ENCODE measurements around the gene RAD51B. TPM values are rescaled to one million over a fixed set of nuclear protein-coding genes. Genes with fewer than 3 reads are reported as not detected.

The RAD51B gene
- total RNA-seq, 1 experiment from 2014 or later = 8.5 TPM

DNA sequence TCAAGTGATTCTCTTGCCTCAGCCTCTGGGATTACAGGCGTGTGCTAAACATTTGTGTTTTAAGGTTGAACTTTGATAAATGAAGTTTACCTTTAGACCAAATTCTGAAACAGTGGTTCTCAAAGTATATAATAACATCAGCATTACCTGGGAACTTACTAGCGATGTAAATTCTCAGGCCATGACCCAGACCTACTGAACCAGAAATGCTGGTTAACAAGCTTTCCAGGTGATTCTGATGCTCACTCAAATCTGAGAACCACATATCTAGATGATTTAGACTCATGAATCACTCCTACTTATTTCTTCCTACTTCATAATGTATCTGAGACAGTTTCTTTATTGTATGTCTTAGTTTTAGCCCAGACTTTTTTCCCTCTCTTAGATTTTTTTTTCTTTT is 43.6 kb downstream of the RAD51B start:
- ChIA-PET POLR2A (no interaction called here), CTCF (no interaction called here)
- no peak for DNase-seq (ENCODE audit: low read depth, low spot score)
- intact Hi-C loops (cut with micrococcal nuclease; ENCODE audit: unreplicated experiment) (no loop called here), in situ Hi-C loops (cut with HindIII; ENCODE audit: low pct_unique_long_range_greater_than_20kb, low sequenced_read_pairs) (no loop called here)
- no peaks in the 10 kb centered on the region for H3K27me3 ChIP-seq (ENCODE audit: control insufficient read depth, insufficient read depth, low read length)
- BruUV-seq (replicated peaks) = no TSS peak
- ATAC-seq = no peak
- no peaks in the 10 kb centered on the region for H3K9me3 ChIP-seq (ENCODE audit: control insufficient read depth, insufficient read depth, low read depth, low read length)
- H3K27ac ChIP-seq (ENCODE audit: low read length) = no peak overlapping the region
- no peak overlapping the region for H3K4me3 ChIP-seq (ENCODE audit: low read depth in 2 of 2, low read length in 2 of 2)
- no peaks in the 10 kb centered on the region for H3K36me3 ChIP-seq (ENCODE audit: control insufficient read depth, insufficient read depth, low read length)
- no peak for TF ChIP-seq SIN3A (IDR thresholded peaks at IDR 0.05; ENCODE audit: borderline replicate concordance, insufficient read depth, low read depth, low read length)
- TF ChIP-seq POLR2AphosphoS5 (IDR thresholded peaks at IDR 0.05; ENCODE audit: low read depth, low read length) = no peak
- TF ChIP-seq, protein P1, sequence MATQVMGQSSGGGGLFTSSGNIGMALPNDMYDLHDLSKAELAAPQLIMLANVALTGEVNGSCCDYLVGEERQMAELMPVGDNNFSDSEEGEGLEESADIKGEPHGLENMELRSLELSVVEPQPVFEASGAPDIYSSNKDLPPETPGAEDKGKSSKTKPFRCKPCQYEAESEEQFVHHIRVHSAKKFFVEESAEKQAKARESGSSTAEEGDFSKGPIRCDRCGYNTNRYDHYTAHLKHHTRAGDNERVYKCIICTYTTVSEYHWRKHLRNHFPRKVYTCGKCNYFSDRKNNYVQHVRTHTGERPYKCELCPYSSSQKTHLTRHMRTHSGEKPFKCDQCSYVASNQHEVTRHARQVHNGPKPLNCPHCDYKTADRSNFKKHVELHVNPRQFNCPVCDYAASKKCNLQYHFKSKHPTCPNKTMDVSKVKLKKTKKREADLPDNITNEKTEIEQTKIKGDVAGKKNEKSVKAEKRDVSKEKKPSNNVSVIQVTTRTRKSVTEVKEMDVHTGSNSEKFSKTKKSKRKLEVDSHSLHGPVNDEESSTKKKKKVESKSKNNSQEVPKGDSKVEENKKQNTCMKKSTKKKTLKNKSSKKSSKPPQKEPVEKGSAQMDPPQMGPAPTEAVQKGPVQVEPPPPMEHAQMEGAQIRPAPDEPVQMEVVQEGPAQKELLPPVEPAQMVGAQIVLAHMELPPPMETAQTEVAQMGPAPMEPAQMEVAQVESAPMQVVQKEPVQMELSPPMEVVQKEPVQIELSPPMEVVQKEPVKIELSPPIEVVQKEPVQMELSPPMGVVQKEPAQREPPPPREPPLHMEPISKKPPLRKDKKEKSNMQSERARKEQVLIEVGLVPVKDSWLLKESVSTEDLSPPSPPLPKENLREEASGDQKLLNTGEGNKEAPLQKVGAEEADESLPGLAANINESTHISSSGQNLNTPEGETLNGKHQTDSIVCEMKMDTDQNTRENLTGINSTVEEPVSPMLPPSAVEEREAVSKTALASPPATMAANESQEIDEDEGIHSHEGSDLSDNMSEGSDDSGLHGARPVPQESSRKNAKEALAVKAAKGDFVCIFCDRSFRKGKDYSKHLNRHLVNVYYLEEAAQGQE (IDR thresholded peaks at IDR 0.05; ENCODE audit: insufficient read depth in 1 of 2, low read depth in 2 of 2, low read length in 1 of 2) = no peak
- TF ChIP-seq CTCF (IDR thresholded peaks at IDR 0.05) = no peak
- TF ChIP-seq TCF7L2 (IDR thresholded peaks at IDR 0.05; ENCODE audit: low read depth, low read length) = no peak
- no peaks in the 10 kb centered on the region for H3K4me1 ChIP-seq (ENCODE audit: control insufficient read depth, insufficient read depth, low read length)

GRCh38 chr14:67875175-67876006 is 55.8 kb downstream of the RAD51B start:
- in situ Hi-C loops (cut with HindIII; ENCODE audit: low pct_unique_long_range_greater_than_20kb, low sequenced_read_pairs) = no loop called here
- CTCF ChIA-PET = no interaction called here
- no peak for DNase-seq (ENCODE audit: low read depth, low spot score)
- no TSS peak for BruUV-seq (replicated peaks)
- Histone ChIP-seq H3K4me3 (ENCODE audit: low read depth in 2 of 2, low read length in 2 of 2) (no peak overlapping the region), H3K27me3 (ENCODE audit: control insufficient read depth, insufficient read depth, low read length) (no peaks in the 10 kb centered on the region), H3K36me3 (ENCODE audit: control insufficient read depth, insufficient read depth, low read length) (no peaks in the 10 kb centered on the region), H3K27ac (ENCODE audit: low read length) (no peak overlapping the region), H3K9me3 (ENCODE audit: control insufficient read depth, insufficient read depth, low read depth, low read length) (no peaks in the 10 kb centered on the region), H3K4me1 (ENCODE audit: control insufficient read depth, insufficient read depth, low read length) (no peaks in the 10 kb centered on the region)
- ATAC-seq = no peak
- POLR2A ChIA-PET = no interaction called here
- TF ChIP-seq SIN3A (IDR thresholded peaks at IDR 0.05; ENCODE audit: borderline replicate concordance, insufficient read depth, low read depth, low read length) (no peak), CTCF (IDR thresholded peaks at IDR 0.05) (no peak), POLR2AphosphoS5 (IDR thresholded peaks at IDR 0.05; ENCODE audit: low read depth, low read length) (no peak), TCF7L2 (IDR thresholded peaks at IDR 0.05; ENCODE audit: low read depth, low read length) (no peak)
- TF ChIP-seq, protein P1 (IDR thresholded peaks at IDR 0.05; ENCODE audit: insufficient read depth in 1 of 2, low read depth in 2 of 2, low read length in 1 of 2) = no peak
- intact Hi-C loops (cut with micrococcal nuclease; ENCODE audit: unreplicated experiment) = no loop called here
